Cerebellar nuclear complex (tissue), 1 donor: Measurements from ENCODE around the gene INSL3.
"Not testable (repeated sequence)": the region's sequence is repeated elsewhere in the genome, so short reads cannot be mapped to it uniquely, and the experiment has no call there.

Source experiments
- DNase-seq, 2 experiments: peaks; one replicate each; lab custom pipeline; 2025; lab: John Stamatoyannopoulos, UW

The INSL3 gene

GRCh38 chr19:17812099-17812498, 9.2 kb downstream of the INSL3 start:
- no peak for DNase-seq

GRCh38 chr19:17811681-17812080, 9.6 kb downstream of the INSL3 start:
- DNase-seq = no peak

DNA sequence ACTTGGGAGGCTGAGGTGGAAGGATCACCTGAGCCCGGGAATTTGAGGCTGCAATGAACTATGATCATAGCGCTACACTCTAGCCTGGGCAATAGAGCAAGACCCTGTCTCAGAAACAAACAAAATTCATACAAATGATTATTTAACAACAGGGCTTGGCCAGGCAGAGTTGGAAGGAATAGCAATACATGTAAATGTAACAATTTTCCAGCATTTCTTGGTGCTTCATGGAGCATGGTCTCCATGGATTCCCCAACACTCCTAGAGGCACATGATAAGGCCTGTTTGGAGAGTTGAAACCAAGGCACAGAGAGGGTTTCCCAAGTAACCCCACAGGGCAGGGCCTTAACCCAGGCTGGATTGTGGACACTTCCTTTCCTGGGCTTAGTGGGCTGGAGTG, 10.2 kb downstream of the INSL3 start:
- no peak for DNase-seq

GRCh38 chr19:17807731-17808316, 13.5 kb downstream of the INSL3 start:
- DNase-seq = no peak

- no peak for DNase-seq
Measured at GRCh38 chr19:17806945-17807344, 14.4 kb downstream of the INSL3 start.

GRCh38 chr19:17805427-17805826, 15.9 kb downstream of the INSL3 start:
- DNase-seq = no peak

GRCh38 chr19:17803264-17803896, 17.9 kb downstream of the INSL3 start:
- DNase-seq = no peak

DNA sequence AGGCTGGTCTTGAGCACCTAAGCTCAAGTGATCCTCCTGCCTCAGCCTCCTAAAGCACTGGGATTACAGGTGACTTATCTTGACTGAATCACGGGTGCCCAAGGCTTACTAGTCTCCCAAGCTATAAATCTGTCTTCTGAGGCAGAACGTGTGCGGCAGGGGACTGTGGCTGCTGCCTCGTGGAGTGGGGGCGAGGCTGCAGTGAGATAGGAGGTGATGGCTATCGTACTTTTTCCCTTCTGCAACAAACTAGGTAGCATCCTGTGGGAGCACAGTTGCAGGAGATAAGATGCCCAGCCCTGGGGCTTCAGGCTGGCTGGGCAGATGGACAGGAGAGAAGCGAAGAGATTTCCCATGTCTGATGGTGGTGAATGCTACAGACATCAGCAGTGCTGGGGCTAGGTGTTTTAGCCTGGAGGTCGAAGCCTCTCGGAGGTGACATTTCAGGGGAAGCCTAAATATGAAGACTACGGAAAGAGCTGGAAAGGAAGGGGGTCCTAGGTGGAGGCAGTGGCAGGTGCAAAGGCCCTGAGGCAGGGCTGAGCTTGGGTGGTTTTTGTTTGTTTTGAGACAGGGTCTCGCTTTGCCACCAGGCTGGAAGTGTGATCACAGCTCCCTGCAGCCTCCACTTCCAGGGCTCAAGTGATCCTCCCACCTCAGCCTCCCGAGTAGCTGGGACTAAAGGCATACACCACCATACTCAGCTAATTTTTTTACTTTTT, 19.0 kb downstream of the INSL3 start:
- no peak for DNase-seq

DNA sequence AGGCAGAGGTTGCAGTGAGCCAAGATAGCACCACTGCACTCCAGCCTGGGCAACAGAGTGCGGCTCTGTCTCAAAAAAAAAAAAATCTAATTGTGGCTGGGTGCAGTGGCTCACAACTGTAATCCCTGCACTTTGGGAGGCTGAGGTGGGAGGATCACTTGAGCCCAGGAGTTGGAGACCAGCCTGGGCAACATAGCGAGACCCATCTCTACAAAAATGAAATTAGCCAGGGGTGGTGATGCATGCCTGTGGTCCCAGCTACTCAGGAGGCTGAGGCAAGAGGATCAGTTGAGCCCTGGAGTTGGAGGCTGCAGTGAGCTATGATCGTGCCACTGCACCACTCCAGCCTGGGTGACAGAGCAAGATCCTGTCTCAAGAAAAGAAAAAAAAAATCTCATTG, 22.7 kb downstream of the INSL3 start:
- DNase-seq = not testable (repeated sequence)

- no peak for DNase-seq
Measured at GRCh38 chr19:17797424-17798201, 23.7 kb downstream of the INSL3 start.

- DNase-seq = no peak
Measured at GRCh38 chr19:17796838-17797423, 24.4 kb downstream of the INSL3 start.

DNA sequence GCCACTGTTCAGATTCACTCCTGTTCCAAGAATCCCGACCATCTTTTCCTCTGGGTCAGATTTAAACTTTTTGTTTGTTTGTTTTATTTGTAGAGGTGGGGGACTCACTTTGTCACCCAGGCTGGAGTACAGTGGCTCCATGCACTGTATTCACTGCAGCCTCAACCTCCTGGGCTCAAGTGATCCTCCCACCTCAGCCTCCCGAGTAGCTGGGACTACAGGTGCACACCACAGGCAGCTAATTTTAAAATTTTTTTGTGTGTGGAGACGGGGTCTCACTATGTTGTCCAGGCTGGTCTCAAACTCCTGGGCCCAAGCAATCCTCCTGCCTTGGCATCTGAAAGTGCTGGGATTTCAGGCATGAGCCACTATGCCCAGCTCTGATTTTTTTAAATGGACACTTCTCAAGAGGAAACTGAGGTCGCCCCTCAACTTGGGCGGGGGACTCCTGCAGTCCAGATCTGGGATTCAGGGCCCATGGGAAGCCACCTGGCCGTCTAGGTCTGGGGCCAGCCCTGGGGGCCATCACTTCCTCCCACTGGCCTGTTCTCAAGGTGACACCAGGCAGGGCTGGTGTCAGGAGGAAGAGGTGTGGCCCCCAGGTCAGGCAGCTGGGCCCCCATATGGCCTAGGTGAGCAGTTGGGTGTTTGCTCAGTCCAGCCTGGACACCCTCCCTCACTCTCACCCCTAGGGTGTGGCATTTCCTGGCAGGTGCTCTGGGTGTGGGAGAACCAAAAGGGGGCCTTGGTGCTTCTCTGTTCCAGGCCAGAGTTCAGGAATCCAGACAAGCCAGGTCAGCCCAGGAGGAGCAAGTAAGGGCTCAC, 25.1 kb downstream of the INSL3 start:
- DNase-seq = no peak

DNA sequence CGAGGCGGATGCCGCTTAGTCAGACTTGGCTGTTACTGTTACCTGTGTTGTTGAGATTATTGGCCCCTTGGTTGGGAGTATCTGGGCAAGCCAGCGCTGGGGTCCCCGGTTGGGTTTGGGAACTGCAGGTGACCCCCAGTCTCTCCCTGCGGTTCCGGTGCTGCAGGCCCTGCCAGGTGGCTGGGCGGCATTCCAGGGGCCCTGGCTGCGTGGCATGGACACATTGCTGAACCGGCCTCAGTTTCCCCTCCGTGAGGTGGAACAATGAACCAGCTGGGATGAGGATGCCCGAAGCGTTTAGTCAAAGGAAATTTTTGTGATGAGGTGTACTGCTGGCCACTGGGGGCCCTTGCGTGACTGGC, 25.8 kb downstream of the INSL3 start:
- no peak for DNase-seq

DNA sequence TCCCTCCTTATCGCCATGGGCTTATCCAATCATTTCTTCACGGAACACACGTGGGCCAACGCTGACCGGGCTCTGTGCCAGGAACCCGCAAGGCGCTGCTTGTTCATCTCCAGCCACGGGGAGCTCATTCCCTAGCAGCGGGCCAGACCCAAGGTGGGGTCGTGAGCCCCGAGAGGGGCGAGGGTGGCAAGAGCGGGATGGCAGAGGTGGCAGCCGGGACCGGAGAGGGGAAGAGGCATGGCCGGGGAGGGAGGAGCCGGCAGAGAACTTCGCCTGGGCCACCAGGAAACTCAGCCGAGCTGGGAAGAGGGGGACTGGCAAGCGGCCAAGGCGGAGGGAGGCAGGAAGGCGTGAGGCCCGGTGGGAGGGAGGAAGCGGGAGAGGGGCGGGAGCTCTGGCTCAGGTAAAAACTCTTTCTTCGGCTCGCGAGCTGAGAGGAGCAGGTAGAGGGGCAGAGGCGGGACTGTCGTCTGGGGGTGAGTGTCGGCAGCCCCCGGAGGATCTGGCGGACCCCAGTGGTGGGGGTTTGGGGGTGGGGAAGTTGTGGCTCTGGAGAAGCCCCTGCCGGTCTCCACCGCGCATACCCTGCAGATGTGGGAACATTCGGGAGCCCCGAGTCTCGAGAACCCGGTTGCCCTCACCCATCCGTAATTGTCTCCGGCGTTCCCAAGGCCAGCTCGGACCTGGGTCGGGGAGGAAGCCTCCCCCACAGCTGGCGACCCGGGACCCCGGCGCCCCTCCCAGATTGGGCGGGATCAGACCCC, 26.4 kb downstream of the INSL3 start, which contains the start of gene B3GNT3:
Gene B3GNT3, plus strand, starts transcription at position 408 of the 764 bp plus-strand sequence. CDS start 12,670 bp downstream, outside the sequence.
- no peak for DNase-seq

DNA sequence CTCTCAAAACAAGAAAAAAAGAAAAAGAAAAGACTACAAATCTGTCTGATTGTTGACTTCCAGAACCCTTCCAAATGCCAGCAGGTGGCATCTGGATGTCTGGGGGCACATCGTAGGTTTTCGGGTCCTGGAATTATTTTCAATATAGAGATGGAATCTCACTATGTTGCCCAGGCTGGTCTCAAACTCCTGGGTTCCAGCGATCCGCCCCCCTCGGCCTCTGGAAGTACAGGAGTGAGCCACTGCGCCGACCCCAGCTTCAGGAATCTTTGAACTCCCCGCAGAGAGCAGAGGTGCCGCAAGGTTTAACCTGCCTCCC, 26.9 kb downstream of the INSL3 start:
- DNase-seq = no peak

DNA sequence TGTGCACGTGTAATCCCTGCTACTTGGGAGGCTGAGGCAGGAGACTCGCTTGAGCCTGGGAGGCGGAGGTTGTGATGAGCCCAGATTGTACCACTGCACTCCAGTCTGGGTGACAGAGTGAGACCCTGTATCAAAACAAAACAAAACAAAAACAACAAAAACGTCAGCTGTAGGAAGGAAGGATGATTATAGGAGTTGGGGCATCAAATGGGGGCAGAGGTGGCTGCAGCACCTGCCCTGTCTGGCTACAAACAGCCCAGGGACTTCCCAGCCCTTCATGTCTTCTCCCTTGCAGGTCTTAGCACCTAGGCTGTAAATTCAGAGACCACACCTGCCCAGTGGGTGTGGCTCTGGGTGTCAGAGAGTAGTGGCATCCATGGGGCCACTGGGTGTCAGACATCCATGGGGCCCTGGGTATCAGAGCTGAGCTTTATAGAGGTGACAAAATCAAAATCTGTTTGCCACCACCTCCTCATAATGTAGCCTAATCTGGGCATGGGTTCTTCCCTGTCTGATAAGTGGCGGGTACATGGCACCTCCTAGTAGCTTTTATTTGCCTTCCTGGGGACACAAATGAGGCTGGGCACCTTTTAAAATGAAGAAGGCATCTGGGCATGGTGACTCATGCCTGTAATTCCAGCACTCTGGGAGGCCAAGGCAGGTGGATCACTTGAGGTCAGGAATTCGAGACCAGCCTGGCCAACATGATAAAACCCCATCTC, 31.1 kb downstream of the INSL3 start:
- DNase-seq = no peak

- DNase-seq = no peak
Measured at GRCh38 chr19:17788632-17789031, 32.7 kb downstream of the INSL3 start.

GRCh38 chr19:17787274-17787913, 33.9 kb downstream of the INSL3 start:
- DNase-seq = no peak

- peak in 1 of 2 experiments; percentile 21 for DNase-seq
Measured at GRCh38 chr19:17784201-17785008, 36.9 kb downstream of the INSL3 start.
